Activated CD4-positive, CD25-positive, alpha-beta regulatory T cell (primary cell): ENCODE data around the gene RAP1GAP2.
"Not testable (repeated sequence)": the region's sequence is repeated elsewhere in the genome, so short reads cannot be mapped to it uniquely, and the experiment has no call there.

Experiments used
- DNase-seq, 4 experiments: peaks; one replicate each; lab custom pipeline; 2025; lab: John Stamatoyannopoulos, UW

The RAP1GAP2 gene

GRCh38 chr17:2967515-2967914 lies 171.3 kb downstream of the RAP1GAP2 start:
- DNase-seq, result no peak

DNA sequence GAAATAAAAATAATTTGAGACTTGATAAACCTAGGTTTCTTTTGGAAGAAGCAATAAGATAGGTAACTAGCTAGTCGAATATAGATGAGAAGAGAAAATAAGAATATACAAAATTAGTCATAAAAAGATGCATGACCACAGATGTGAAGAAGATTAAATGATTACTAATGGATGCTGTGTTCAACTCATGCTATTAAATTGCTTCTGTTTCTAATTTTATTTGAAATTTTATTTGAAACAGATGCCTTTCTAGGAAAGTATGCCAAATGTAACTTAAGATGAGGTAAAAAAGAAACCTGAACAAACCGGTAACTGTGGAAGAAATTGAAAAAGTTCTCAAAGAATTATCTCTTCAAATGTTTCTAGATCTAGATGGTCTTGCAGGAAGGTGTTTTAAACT lies 175.6 kb downstream of the RAP1GAP2 start:
- DNase-seq, result no peak

GRCh38 chr17:2972749-2973148 lies 176.5 kb downstream of the RAP1GAP2 start:
- DNase-seq, result no peak

DNA sequence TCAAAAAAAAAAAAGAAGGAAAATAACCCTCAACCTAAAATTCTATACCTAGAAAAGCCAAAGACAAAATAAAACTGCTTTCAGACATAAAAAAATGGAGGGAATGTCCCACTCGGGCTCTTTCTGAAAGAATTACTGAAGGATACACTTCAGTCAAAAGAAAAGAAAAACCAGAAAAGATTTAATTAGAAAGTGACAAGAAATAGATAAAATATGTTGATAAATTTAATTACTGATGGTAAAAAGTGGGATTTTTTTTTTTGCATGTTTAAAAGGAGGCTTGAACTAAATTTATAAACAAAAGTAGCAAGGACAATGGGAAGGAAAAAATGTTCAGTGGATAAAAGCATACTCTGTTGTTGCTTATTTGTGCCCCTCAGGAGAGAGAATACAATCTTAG lies 178.1 kb downstream of the RAP1GAP2 start:
- DNase-seq, result no peak

DNA sequence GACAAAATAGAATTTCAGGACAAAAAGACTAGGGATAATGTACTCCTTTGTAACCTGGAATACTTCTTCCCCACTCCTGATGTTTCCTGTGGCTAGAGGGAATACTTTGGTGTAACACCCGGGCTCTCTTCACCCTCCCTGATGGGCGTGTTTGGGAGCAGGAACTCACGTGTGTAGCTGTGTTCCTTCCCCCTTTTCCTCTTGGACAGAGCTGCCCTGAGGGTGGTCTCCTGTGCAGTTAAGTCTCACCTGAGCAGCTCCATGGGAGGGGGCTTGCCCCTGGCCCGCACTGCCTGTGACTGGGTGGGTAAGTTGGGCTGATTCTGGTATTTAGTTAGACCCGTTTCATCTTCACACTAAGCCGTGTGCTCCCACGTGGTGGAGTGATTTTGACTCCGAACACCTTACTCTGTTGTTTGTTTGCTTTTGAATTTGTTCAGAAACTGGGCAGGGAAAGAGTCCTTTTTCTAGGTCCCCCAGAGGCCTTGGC lies 179.3 kb downstream of the RAP1GAP2 start:
- no peak for DNase-seq

DNA sequence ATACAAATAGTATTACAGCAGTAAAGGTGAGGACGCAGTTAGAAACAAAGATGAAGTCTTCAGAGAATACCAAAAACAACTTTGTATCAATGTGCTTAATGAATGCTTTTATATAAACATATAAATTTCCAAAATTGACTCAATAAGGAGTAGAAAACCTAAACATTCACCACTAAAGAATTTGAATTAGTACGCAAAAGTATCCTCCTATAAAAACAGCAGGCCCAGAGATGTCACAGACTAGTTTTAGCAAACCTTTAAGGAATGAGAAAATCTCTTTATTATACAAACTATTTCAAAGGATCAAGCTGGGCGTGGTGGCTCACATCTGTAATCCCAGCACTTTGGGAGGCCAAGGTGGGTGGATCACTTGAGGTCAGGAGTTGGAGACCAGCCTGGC lies 180.9 kb downstream of the RAP1GAP2 start:
- DNase-seq, result no peak

- DNase-seq, result no peak
Measured at GRCh38 chr17:2978116-2978515, 181.9 kb downstream of the RAP1GAP2 start.

GRCh38 chr17:2978991-2979390 lies 182.8 kb downstream of the RAP1GAP2 start:
- DNase-seq, result no peak

DNA sequence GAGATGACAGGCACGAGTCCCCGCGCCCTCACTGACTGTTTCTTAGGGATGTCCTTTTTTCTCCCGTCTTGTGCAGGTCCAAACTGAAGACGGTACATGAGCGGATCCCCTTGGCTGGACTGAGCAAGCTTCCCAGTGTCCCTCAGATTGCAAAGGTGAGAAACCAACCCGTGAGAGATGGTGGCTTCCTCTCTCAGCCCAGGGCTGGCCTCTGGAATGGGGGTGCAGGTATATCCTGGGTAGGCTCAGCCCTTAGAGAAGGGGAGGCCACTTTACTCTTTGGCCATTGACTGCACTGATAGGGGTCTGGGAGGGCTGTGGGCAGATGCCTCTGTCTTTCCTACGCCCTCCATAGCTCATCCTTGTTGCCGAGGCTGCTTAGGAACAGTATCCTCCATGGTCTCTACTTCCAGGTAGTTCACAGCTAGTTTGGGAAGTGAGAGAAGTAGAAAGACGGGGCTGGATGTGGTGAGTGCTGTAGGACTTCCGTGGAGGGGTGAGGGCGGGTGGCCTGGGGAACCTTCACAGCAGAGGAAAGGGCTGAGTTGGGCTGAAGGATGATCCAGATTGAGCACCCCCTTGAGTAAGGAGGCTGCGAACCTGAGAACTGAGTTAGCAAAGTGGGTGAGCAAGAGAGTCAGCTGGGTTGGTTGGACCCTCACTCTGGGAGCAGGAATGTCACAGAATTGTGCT lies 184.1 kb downstream of the RAP1GAP2 start:
- DNase-seq, result no peak

DNA sequence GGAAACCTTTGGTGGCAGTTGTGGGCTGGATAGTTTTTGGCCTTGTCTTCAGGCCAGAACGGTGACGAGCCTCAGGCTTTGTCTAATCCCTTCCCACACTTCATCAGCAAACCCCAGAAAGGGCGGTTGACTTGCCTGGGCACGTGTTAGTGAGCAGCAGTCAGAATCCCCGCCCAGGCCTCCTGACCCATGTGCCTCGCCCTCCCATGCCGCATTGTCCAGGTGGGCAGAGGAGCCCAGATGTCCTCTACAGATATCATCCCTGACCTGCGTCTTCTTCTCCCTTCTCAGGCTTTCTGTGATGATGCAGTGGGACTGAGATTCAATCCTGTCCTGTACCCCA lies 184.6 kb downstream of the RAP1GAP2 start:
- no peak for DNase-seq

DNA sequence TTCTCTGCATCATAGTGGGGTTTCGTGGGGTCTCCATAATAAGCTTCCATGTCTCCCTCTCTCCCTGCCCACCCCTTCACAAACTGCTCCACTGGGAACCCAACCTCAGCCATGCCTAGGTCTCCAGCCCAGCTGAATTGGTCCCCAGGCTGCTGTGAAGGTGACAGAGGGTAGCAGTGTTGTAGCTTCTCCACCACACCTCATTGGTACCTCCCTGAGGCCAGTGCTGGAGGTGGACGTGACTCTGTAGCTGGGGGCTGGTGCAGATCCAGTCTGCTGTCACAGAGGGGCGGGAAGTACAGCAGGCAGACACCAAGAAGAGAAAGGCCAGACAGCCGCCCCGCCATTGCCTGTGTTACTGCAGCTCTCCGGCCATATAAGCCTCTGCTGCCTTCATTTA lies 185.1 kb downstream of the RAP1GAP2 start:
- DNase-seq, result no peak

- DNase-seq, result no peak
Measured at GRCh38 chr17:2982854-2983253, 186.6 kb downstream of the RAP1GAP2 start.

DNA sequence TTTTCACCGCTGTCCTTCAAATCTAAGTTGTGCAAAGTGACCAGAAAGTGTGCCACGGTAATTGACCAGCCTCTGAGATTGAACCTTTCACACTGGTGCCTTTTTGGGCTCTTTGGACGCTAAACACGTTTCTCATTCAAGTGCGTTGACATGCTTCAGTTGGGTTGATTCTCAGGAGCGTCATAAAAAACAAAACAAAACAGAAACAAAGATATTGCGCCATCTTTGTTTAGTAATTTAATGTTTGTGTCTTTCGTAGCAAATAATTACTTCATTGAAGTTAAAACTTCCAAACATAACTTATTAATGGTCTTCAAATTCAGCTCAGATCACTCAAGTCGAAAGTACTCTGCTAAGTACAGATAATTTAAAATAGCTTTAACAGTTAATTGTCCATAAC lies 187.0 kb downstream of the RAP1GAP2 start:
- no peak for DNase-seq

GRCh38 chr17:2985318-2985717 lies 189.1 kb downstream of the RAP1GAP2 start:
- no peak for DNase-seq

DNA sequence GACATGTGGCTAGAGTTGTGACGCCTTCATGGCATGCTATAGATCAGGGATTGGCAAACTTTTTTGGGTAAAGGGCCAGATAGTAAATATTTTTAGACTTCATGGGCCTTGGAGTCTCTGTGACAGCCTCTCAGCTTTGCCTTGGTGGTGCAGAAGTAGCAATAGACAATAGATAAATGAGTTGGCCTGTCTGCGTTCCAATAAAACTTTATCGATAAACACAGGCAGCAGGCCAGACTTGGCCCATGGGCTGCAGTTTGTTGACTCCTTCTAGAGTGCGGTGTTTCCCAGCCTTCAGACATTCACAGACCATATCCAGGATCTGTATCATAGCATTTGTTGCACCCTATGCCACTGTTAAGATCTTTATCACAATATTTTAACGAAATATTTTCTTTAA lies 190.7 kb downstream of the RAP1GAP2 start:
- no peak for DNase-seq

DNA sequence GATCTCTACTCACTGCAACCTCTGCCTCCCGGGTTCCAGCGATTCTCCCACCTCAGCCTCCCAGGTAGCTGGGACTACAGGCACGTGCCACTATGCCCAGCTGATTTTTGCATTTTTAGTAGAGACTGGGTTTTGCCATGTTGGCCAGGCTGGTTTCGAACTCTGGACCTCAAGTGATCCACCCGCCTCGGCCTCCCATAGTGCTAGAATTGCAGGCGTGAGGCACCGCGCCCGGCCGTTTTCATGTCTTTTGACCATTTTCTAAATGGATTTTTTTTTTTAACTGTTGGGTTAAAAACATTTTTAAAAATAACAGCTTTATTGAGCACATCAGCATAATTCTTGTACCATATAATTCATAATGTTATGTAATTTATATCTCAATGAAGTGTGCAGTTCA lies 193.2 kb downstream of the RAP1GAP2 start:
- DNase-seq, result not testable (repeated sequence)

GRCh38 chr17:2989855-2990254 lies 193.6 kb downstream of the RAP1GAP2 start:
- DNase-seq, result no peak

- DNase-seq, result no peak
Measured at GRCh38 chr17:2990396-2990795, 194.2 kb downstream of the RAP1GAP2 start.

GRCh38 chr17:2991396-2992180 lies 195.3 kb downstream of the RAP1GAP2 start:
- DNase-seq, result not testable (repeated sequence)

DNA sequence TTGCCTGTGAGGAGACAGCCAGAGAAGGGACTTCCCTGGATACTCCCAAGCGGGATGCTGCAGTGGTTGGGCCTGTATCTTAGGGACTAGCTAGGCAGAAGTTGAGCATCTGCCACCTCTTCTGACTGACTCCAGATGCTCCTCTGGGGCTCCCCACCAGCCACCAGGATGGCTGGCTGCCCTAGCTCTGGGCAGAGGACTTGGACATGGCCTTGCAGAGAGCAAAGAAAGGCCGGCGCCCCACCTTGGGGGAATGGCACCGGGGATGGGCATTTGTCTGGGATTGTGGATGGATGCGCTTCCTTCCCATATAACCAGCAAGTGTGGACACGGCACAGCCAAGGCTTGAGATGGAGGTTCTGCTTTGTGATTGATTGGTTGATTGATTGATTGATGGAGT lies 198.2 kb downstream of the RAP1GAP2 start:
- no peak for DNase-seq

DNA sequence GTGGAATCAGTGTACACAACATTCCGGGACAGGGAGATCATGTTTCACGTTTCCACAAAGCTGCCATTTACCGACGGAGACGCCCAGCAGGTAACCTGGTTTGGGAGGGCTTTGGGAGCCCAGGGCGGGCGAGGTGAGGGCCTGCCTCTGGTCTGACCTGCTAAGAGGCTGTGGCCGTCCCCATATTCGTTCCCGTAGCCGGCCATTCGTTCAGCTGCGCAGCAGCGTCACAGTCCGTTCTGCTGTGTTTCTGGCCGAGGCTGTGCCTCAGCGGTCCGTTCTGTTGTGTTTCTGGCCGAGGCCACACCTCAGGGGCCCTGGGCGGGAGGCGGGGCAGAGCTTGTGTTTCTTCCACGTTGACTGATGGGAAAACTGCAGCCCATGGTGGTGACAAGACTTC lies 199.1 kb downstream of the RAP1GAP2 start:
- DNase-seq, result no peak

- DNase-seq, result no peak
Measured at GRCh38 chr17:2995886-2996809, 199.9 kb downstream of the RAP1GAP2 start.
